Vagina (tissue), 2 donors: ENCODE data around the gene CYREN.

Source experiments
- CTCF ChIP-seq, 3 experiments: fragments of 450-650 bp in 2 of 3; fragments of 200-600 bp in 1 of 3; sonication (generic) in 1 of 3; IDR thresholded peaks; one replicate each; pipeline ENCODE4 v1.5.1; 2017 to 2019; ENCODE audit warnings: antibody characterized with exemption in 3 of 3, mild to moderate bottlenecking in 2 of 3, moderate library complexity in 2 of 3
- POLR2A ChIP-seq, 2 donors: fragments of 450-650 bp; IDR thresholded peaks; one replicate each; pipeline ENCODE4 v1.6.1; 2017; ENCODE audit warnings: antibody characterized with exemption in 2 of 2, mild to moderate bottlenecking in 2 of 2, moderate library complexity in 2 of 2
- POLR2AphosphoS5 ChIP-seq, 2 donors: sonication (generic); formaldehyde crosslinking; IDR thresholded peaks; one replicate each; pipeline ENCODE4 v1.9.0; 2017; ENCODE audit warnings: antibody characterized with exemption in 2 of 2, mild to moderate bottlenecking in 2 of 2, low read depth in 1 of 2; ENCODE audit not compliant: insufficient read depth in 1 of 2

GRCh38 chr7:135167365-135167917 is 3.1 kb downstream of the CYREN start:
- TF ChIP-seq CTCF (IDR thresholded peaks at IDR 0.05), result no peak
- TF ChIP-seq POLR2A (IDR thresholded peaks at IDR 0.05), result no peak
- no peak for TF ChIP-seq POLR2AphosphoS5 (IDR thresholded peaks at IDR 0.05; ENCODE audit: insufficient read depth in 1 of 2, low read depth in 1 of 2)
